Caco-2 (cell line): Measurements from ENCODE around the gene SLC28A2. TPM values are rescaled to one million over a fixed set of nuclear protein-coding genes. Genes with fewer than 3 reads are reported as not detected.
A peak's percentile ranks its signal among the peaks of the same experiment; 100 is the strongest.

ENCODE experiments used
- BruUV-seq: library from RNA; stranded (reverse); fragments of 400-500 nt; replicated peaks from 2 replicates; lab custom pipeline; 2021; lab: Mats Ljungman, UMichigan
- CTCF ChIA-PET: fragments of 300-600 bp; sonication (Branson Sonifier 250); formaldehyde crosslinking; loops from one replicate; lab custom pipeline; 2022; ENCODE audit warnings: antibody characterized with exemption; lab: Charles Lee
- POLR2A ChIA-PET: fragments of 300-600 bp; sonication (Branson Sonifier 250); formaldehyde crosslinking; loops from one replicate; lab custom pipeline; 2022; ENCODE audit warnings: antibody characterized with exemption; lab: Charles Lee
- DNase-seq, 2 experiments: peaks; one replicate each; pipeline versions ENCODE4 v3.0.0 to v3.0.0-alpha.2; 2020 to 2022
- H3K27me3 ChIP-seq: replicated peaks from 2 replicates; pipeline ENCODE4 v1.6.0; 2011; ENCODE audit warnings: low read length; ENCODE audit not compliant: control insufficient read depth, insufficient read depth
- H3K36me3 ChIP-seq: 2 replicates; pipeline ENCODE4 v1.5.1; 2011; ENCODE audit warnings: low read length; ENCODE audit not compliant: control insufficient read depth, insufficient read depth
- H3K4me1 ChIP-seq: fragments of 250-450 bp; sonication (Bioruptor Pico); 2 replicates; pipeline ENCODE4 v1.5.1; 2020; ENCODE audit warnings: mild to moderate bottlenecking
- H3K4me3 ChIP-seq: 2 replicates; pipeline ENCODE4 v1.5.1; 2011; ENCODE audit warnings: low read depth, mild to moderate bottlenecking, control low read depth, low read length
- H3K9me3 ChIP-seq: fragments of 250-450 bp; sonication (Bioruptor Pico); 2 replicates; pipeline ENCODE4 v1.5.1; 2020; ENCODE audit warnings: mild to moderate bottlenecking, moderate library complexity
- H3K27ac Mint-ChIP-seq: one replicate; pipeline ENCODE4 v1.8.0; 2022; ENCODE audit warnings: mixed read lengths; ENCODE audit not compliant: unreplicated experiment
- H3K27me3 Mint-ChIP-seq: one replicate; pipeline ENCODE4 v1.8.0; 2022; ENCODE audit warnings: mixed read lengths; ENCODE audit not compliant: insufficient read depth, unreplicated experiment
- H3K36me3 Mint-ChIP-seq: one replicate; pipeline ENCODE4 v1.8.0; 2022; ENCODE audit warnings: mild to moderate bottlenecking, mixed read lengths; ENCODE audit not compliant: insufficient read depth, unreplicated experiment
- H3K4me1 Mint-ChIP-seq: one replicate; pipeline ENCODE4 v1.8.0; 2022; ENCODE audit warnings: low read depth, mixed read lengths; ENCODE audit not compliant: unreplicated experiment
- H3K4me3 Mint-ChIP-seq: one replicate; pipeline ENCODE4 v1.8.0; 2022; ENCODE audit warnings: mild to moderate bottlenecking, moderate library complexity, mixed read lengths; ENCODE audit not compliant: unreplicated experiment
- H3K9me3 Mint-ChIP-seq: one replicate; pipeline ENCODE4 v1.8.0; 2022; ENCODE audit warnings: mixed read lengths; ENCODE audit not compliant: unreplicated experiment
- CTCF ChIP-seq, 2 experiments: fragments of 200-600 bp in 1 of 2; IDR thresholded peaks; 1 replicate in 1 of 2; 2 replicates in 1 of 2; pipeline versions ENCODE4 v1.5.1 to v1.8.0; 2011 to 2022; ENCODE audit warnings: antibody characterized with exemption in 1 of 2, control low read depth in 1 of 2, inconsistent platforms in 1 of 2, low read depth in 1 of 2, low read length in 1 of 2, mild to moderate bottlenecking in 1 of 2, moderate library complexity in 1 of 2; ENCODE audit not compliant: insufficient read depth in 1 of 2, severe bottlenecking in 1 of 2, unreplicated experiment in 1 of 2
- intact Hi-C: fragments of 100-400 bp; cut with micrococcal nuclease; formaldehyde crosslinking; loops from one replicate; pipeline ENCODE4 v1.10.0; 2022; ENCODE audit not compliant: unreplicated experiment
- total RNA-seq: library from RNA; stranded (reverse); gene quantifications from 2 replicates; pipeline ENCODE4 v1.2.3, GENCODE V29; 2022

SLC28A2 gene
- total RNA-seq, 1 experiment from 2014 or later: 0.11 TPM

DNA sequence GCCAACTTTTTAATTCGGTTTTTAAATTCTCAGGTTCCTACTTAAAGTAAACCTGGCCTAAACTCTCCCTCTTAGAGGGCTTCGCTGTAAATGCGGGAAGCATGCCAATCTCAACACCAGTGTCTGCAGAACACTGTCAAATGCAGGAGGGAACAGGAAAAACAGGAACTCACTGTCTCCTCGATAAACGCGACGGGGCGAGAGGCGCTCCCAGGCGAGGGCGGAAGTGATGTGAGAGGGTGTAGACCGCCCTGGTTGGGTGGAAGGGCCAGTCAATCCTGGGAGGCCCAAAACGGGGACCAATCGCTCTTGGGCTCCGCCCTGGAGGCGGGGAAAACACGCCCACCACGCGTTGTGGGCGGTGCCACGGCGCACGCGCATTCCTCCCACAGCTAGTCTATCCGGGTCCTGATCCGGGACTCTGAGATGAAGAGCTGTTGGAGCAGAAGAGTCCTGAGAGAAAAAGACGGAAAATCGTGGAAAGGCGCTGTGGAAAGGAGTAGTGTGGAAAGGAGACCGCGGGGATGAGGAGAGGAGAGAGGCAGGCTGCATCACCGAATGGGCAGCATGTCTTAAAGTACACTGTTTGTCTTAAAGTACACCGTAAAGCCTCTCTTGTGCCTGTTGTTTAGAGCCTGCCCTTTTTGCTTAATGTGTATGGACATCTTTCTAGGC is 27.1 kb downstream of the SLC28A2 start:
- peaks cover 2% of the 10 kb centered on the region for H3K4me1 Mint-ChIP-seq
- TF ChIP-seq CTCF (IDR thresholded peaks at IDR 0.05; ENCODE audit: insufficient read depth in 1 of 2, low read depth in 1 of 2, low read length in 1 of 2, severe bottlenecking in 1 of 2, unreplicated experiment in 1 of 2): no peak
- no TSS peak for BruUV-seq
- POLR2A ChIA-PET: interaction anchor here (1.0 to 1.2 kb wide), 3 partner anchors 31 to 123 kb away, joined by 3 to 4 read pairs (median 4); a partner anchor contains a TSS
- no peaks in the 10 kb centered on the region for H3K27me3 Mint-ChIP-seq
- H3K9me3 ChIP-seq: no peaks in the 10 kb centered on the region
- peak overlapping the region; percentile 80 for H3K4me3 Mint-ChIP-seq
- no peaks in the 10 kb centered on the region for H3K27me3 ChIP-seq
- DNase-seq: peak; percentile 98
- CTCF ChIA-PET: interaction anchor here (0.6 kb wide), 1 partner anchor 79 kb away, joined by 5 read pairs; no protein-coding TSS in a partner anchor
- H3K9me3 Mint-ChIP-seq: peaks cover 1% of the 10 kb centered on the region
- no peaks in the 10 kb centered on the region for H3K36me3 ChIP-seq
- H3K36me3 Mint-ChIP-seq: peaks cover 12% of the 10 kb centered on the region
- peaks cover 15% of the 10 kb centered on the region for H3K4me1 ChIP-seq
- H3K27ac Mint-ChIP-seq: peak overlapping the region; percentile 74
- intact Hi-C loops: loop anchor here (1.0 kb wide), 2 partner anchors 79 to 123 kb away; a partner anchor contains a TSS
- H3K4me3 ChIP-seq: peak overlapping the region; percentile 62

- Histone ChIP-seq H3K27me3 (no peaks in the 10 kb centered on the region), H3K4me3 (no peak overlapping the region), H3K9me3 (0 out of 2 replicates have a peak, but pooled peaks cover 9% of the 10 kb centered on the region), H3K36me3 (no peaks in the 10 kb centered on the region), H3K4me1 (peaks cover 13% of the 10 kb centered on the region)
- no peaks in the 10 kb centered on the region for H3K27me3 Mint-ChIP-seq
- intact Hi-C loops: no loop called here
- H3K9me3 Mint-ChIP-seq: peaks cover 24% of the 10 kb centered on the region
- H3K4me1 Mint-ChIP-seq: peaks cover 25% of the 10 kb centered on the region
- peak overlapping the region; percentile 75 for H3K27ac Mint-ChIP-seq
- no peak overlapping the region for H3K4me3 Mint-ChIP-seq
- peaks cover 10% of the 10 kb centered on the region for H3K36me3 Mint-ChIP-seq
- no peak for TF ChIP-seq CTCF (IDR thresholded peaks at IDR 0.05; ENCODE audit: insufficient read depth in 1 of 2, low read depth in 1 of 2, low read length in 1 of 2, severe bottlenecking in 1 of 2, unreplicated experiment in 1 of 2)
- BruUV-seq: no TSS peak
- ChIA-PET POLR2A (interaction anchor here (0.6 kb wide), 2 partner anchors 15 to 20 kb away, joined by 3 read pairs; no protein-coding TSS in a partner anchor), CTCF (interaction anchor here (0.6 kb wide), 1 partner anchor 20 kb away, joined by 3 read pairs; no protein-coding TSS in a partner anchor)
- DNase-seq: no peak
Measured at GRCh38 chr15:45285413-45285812, 33.4 kb downstream of the SLC28A2 start.

- no TSS peak for BruUV-seq
- Histone ChIP-seq H3K36me3 (no peaks in the 10 kb centered on the region), H3K4me3 (no peak overlapping the region), H3K9me3 (0 out of 2 replicates have a peak, but pooled peaks cover 9% of the 10 kb centered on the region), H3K27me3 (no peaks in the 10 kb centered on the region), H3K4me1 (peaks cover 13% of the 10 kb centered on the region)
- Mint-ChIP-seq H3K27me3 (no peaks in the 10 kb centered on the region), H3K4me3 (no peak overlapping the region), H3K4me1 (peaks cover 25% of the 10 kb centered on the region), H3K36me3 (peaks cover 10% of the 10 kb centered on the region), H3K9me3 (peaks cover 24% of the 10 kb centered on the region), H3K27ac (no peak overlapping the region)
- ChIA-PET POLR2A (no interaction called here), CTCF (no interaction called here)
- TF ChIP-seq CTCF (IDR thresholded peaks at IDR 0.05; ENCODE audit: insufficient read depth in 1 of 2, low read depth in 1 of 2, low read length in 1 of 2, severe bottlenecking in 1 of 2, unreplicated experiment in 1 of 2): no peak
- intact Hi-C loops: no loop called here
- no peak for DNase-seq
Measured at GRCh38 chr15:45287390-45287956, 35.4 kb downstream of the SLC28A2 start.
